Thyroid gland (tissue), 4 donors: ENCODE results near the gene PHF21B. TPM values are rescaled to one million over a fixed set of nuclear protein-coding genes. Genes with fewer than 3 reads are reported as not detected.

Experiments used
- DNase-seq, 2 donors: peaks; one replicate each; pipeline ENCODE4 v3.0.0-alpha.2; 2019
- H3K27ac ChIP-seq, 3 donors: fragments of 200-600 bp; sonication (generic); 1 replicate in 2 of 3; 2 replicates in 1 of 3; pipeline ENCODE4 v1.5.1; 2016 to 2019; ENCODE audit warnings: mild to moderate bottlenecking in 1 of 3, moderate library complexity in 1 of 3
- H3K27me3 ChIP-seq: fragments of 200-600 bp; sonication (generic); one replicate; pipeline ENCODE4 v1.5.1; 2019
- H3K36me3 ChIP-seq, 2 donors: fragments of 200-600 bp; sonication (generic); one replicate each; pipeline ENCODE4 v1.5.1; 2016 to 2019
- H3K4me1 ChIP-seq, 2 donors: fragments of 200-600 bp; sonication (generic); one replicate each; pipeline ENCODE4 v1.5.1; 2017 to 2019
- H3K4me3 ChIP-seq, 3 donors: fragments of 200-600 bp; sonication (generic); replicated peaks in 1 of 3; 1 replicate in 2 of 3; 2 replicates in 1 of 3; pipeline ENCODE4 v1.5.1; 2016; ENCODE audit warnings: mild to moderate bottlenecking in 1 of 3
- H3K9me3 ChIP-seq: fragments of 200-600 bp; sonication (generic); one replicate; pipeline ENCODE4 v1.5.1; 2017
- CTCF ChIP-seq, 6 experiments: fragments of 200-600 bp in 3 of 6; fragments of 450-650 bp in 3 of 6; sonication (generic) in 3 of 6; IDR thresholded peaks; one replicate each; pipeline ENCODE4 v1.5.1; 2016 to 2019; ENCODE audit warnings: antibody characterized with exemption in 6 of 6, mild to moderate bottlenecking in 2 of 6, inconsistent platforms in 1 of 6, moderate library complexity in 1 of 6
- POLR2A ChIP-seq, 2 donors: fragments of 450-650 bp; IDR thresholded peaks; one replicate each; pipeline ENCODE4 v1.6.1; 2017; ENCODE audit warnings: antibody characterized with exemption in 2 of 2, mild to moderate bottlenecking in 2 of 2, moderate library complexity in 1 of 2
- WGBS, 2 donors: methylation state at CpG; one replicate each; pipeline ENCODE4 v1.1.5; 2017; 5-methylcytosine and 5-hydroxymethylcytosine counted together
- intact Hi-C: fragments of 100-400 bp; cut with DNase I; formaldehyde crosslinking; loops from one replicate; pipeline ENCODE4 v1.15.1; 2023
- total RNA-seq, 4 donors: library from RNA; depleted of rRNA; stranded (reverse); fragments of >200 nt; gene quantifications; one replicate each; pipeline ENCODE4 v1.2.3, GENCODE V29; 2016

The PHF21B gene
- total RNA-seq, 4 donors from 2014 or later = 0.33 to 8.9 (median 2.2) TPM

GRCh38 chr22:44950806-44951509 is 58.8 kb downstream of the PHF21B start:
- no peak for DNase-seq
- H3K27ac ChIP-seq = no peak overlapping the region
- H3K27me3 ChIP-seq = no peaks in the 10 kb centered on the region
- WGBS, 2 donors = 95 to 96% methylated on average over 21 of the region's 21 CpGs
- intact Hi-C loops = no loop called here
- no peaks in the 10 kb centered on the region for H3K36me3 ChIP-seq
- TF ChIP-seq POLR2A (IDR thresholded peaks at IDR 0.05) (no peak), CTCF (IDR thresholded peaks at IDR 0.05) (no peak)
- no peak overlapping the region for H3K4me3 ChIP-seq
- H3K4me1 ChIP-seq = no peaks in the 10 kb centered on the region
- no peaks in the 10 kb centered on the region for H3K9me3 ChIP-seq

DNA sequence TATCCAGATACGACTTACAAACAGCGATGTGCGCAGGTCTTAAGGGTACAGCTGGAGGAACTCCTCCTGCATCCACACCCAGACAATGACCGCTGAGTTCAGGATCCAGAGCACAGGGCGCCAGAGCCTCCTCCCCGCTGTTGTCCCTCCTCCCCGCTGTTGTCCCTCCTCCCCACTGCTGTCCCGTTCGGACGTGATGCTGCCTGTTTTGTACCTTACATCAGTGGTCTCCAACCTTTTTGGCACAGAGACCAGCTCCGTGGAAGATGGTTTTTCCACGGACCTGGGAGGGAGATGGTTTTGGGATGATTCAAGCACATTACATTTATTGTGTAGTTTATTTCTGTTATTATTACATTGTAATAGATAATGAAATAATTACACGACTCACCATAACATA is 62.0 kb downstream of the PHF21B start:
- intact Hi-C loops = no loop called here
- Histone ChIP-seq H3K4me3 (no peak overlapping the region), H3K9me3 (no peaks in the 10 kb centered on the region), H3K27ac (no peak overlapping the region), H3K36me3 (no peaks in the 10 kb centered on the region), H3K27me3 (no peaks in the 10 kb centered on the region), H3K4me1 (no peaks in the 10 kb centered on the region)
- 89 to 92% methylated on average over 13 of the region's 13 CpGs for WGBS, 2 donors
- DNase-seq = no peak
- no peak for TF ChIP-seq CTCF (IDR thresholded peaks at IDR 0.05)
- TF ChIP-seq POLR2A (IDR thresholded peaks at IDR 0.05) = no peak

- intact Hi-C loops = no loop called here
- WGBS, 2 donors = 80 to 89% methylated on average over 10 of the region's 11 CpGs
- TF ChIP-seq CTCF (IDR thresholded peaks at IDR 0.05) (no peak), POLR2A (IDR thresholded peaks at IDR 0.05) (no peak)
- H3K9me3 ChIP-seq = no peaks in the 10 kb centered on the region
- no peak for DNase-seq
- H3K27me3 ChIP-seq = no peaks in the 10 kb centered on the region
- no peak overlapping the region for H3K4me3 ChIP-seq
- no peaks in the 10 kb centered on the region for H3K36me3 ChIP-seq
- no peak overlapping the region for H3K27ac ChIP-seq
- no peaks in the 10 kb centered on the region for H3K4me1 ChIP-seq
These were observed 62.8 kb downstream of the PHF21B start for GRCh38 chr22:44947049-44947448.

DNA sequence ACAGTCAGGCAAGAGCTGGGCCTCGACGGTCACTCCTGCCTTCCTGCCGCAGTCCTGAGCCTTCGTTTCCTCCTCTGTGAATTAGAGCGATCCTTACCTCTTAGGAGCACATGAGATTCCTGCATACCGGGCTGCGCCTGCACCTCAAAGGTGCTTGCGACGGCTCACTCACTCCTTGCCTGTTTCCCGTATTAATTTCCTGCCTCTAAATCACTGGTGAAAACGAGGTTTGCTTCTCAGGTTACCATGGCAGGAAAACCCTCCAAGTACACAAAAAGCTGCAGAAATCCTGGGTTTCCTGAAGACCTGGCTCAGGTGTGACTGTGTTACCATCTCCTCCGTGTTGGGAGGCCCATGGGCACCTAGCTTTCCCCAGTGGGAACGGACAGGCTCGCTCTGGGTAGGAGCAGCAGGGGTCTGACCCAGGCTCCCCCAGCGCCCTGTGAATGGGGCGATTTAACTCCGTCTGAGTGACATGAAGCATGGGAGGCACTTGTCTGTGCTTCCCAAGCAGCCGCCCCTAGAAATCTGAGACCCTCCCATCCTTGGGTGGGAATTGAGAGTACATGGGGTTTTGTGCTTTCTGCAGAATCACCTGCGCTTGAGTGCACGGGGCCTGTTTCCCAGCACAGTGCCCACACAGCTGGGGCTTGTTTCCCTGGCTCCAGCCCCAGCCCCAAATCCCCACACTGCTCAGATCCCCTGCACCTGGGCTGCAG is 64.8 kb downstream of the PHF21B start:
- intact Hi-C loops = no loop called here
- 63 to 67% methylated on average over 16 to 20 of the region's 20 CpGs for WGBS, 2 donors

More for the DNA sequence above, 64.8 kb downstream of the PHF21B start:
- H3K9me3 ChIP-seq = no peaks in the 10 kb centered on the region
- TF ChIP-seq CTCF (IDR thresholded peaks at IDR 0.05) (no peak), POLR2A (IDR thresholded peaks at IDR 0.05) (no peak)
- H3K27ac ChIP-seq = no peak overlapping the region
- H3K27me3 ChIP-seq = no peaks in the 10 kb centered on the region
- no peaks in the 10 kb centered on the region for H3K36me3 ChIP-seq
- no peak overlapping the region for H3K4me3 ChIP-seq
- DNase-seq = no peak
- no peaks in the 10 kb centered on the region for H3K4me1 ChIP-seq
